K562 (cell line): Measurements from ENCODE around the gene SLC5A10. TPM values are rescaled to one million over a fixed set of nuclear protein-coding genes. Genes with fewer than 3 reads are reported as not detected.

Experiments used
- ATAC-seq: fragments of 200-7000 bp; cut with Tn5 transposase; 3 replicates; pipeline ENCODE4 v1.9.1; 2020; ENCODE audit warnings: moderate library complexity
- BruUV-seq: library from RNA; stranded (reverse); fragments of 400-500 nt; replicated peaks from 2 replicates; lab custom pipeline; 2021; lab: Mats Ljungman, UMichigan
- CTCF ChIA-PET: fragments of 300-600 bp; formaldehyde crosslinking; extraction: SDS; loops from one replicate; lab custom pipeline; 2021; ENCODE audit warnings: low intra/inter-chr PET ratio; lab: Yijun Ruan, JAX
- POLR2A ChIA-PET: fragments of 300-600, 350-650 bp; sonication (Branson Sonifier 250); formaldehyde crosslinking; extraction: SDS; loops from one replicate; lab custom pipeline; 2021; ENCODE audit warnings: antibody characterized with exemption, inconsistent platforms; lab: Yijun Ruan, JAX
- DNase-seq, 4 experiments: peaks; one replicate each; pipeline versions ENCODE4 v3.0.0 to v3.0.0-alpha.2; 2011 to 2018; ENCODE audit warnings: low spot score in 3 of 4, mixed read lengths in 3 of 4; ENCODE audit errors: extremely low read depth in 1 of 4
- FAIRE-seq: peaks from 2 replicates; lab custom pipeline; 2011; peaks lifted over from hg19 to GRCh38; lab: Jason Lieb, UNC
- H2AFZ ChIP-seq: 2 replicates; pipeline ENCODE4 v1.6.0; 2011; ENCODE audit warnings: low read depth, low read length, control low read depth, inconsistent platforms
- H3K27ac ChIP-seq: fragments of 200-600 bp; 3 replicates; pipeline ENCODE4 v1.8.0; 2011; ENCODE audit warnings: low read depth, mild to moderate bottlenecking, control low read depth, inconsistent platforms, low read length, moderate library complexity, mixed read lengths; ENCODE audit errors: extremely low read depth
- H3K27me3 ChIP-seq, 2 experiments: fragments of 300-600 bp in 1 of 2; 2 replicates in 1 of 2; 3 replicates in 1 of 2; pipeline versions ENCODE4 v1.6.0 to v1.8.0; 2011; ENCODE audit warnings: inconsistent platforms in 2 of 2, low read length in 2 of 2, mild to moderate bottlenecking in 1 of 2, mixed read lengths in 1 of 2, moderate library complexity in 1 of 2; ENCODE audit not compliant: control insufficient read depth in 2 of 2, insufficient read depth in 2 of 2
- H3K36me3 ChIP-seq: fragments of 300-600 bp; 3 replicates; pipeline ENCODE4 v1.8.0; 2011; ENCODE audit warnings: mild to moderate bottlenecking, low read length, inconsistent platforms; ENCODE audit not compliant: control insufficient read depth, insufficient read depth
- H3K4me1 ChIP-seq, 2 experiments: fragments of 200-600 bp in 1 of 2; replicated peaks in 1 of 2; 2 replicates in 1 of 2; 3 replicates in 1 of 2; pipeline versions ENCODE4 v1.5.1 to v1.8.0; 2011; ENCODE audit warnings: inconsistent platforms in 2 of 2, low read length in 2 of 2, mild to moderate bottlenecking in 1 of 2, mixed read lengths in 1 of 2, moderate library complexity in 1 of 2; ENCODE audit not compliant: control insufficient read depth in 2 of 2, insufficient read depth in 2 of 2
- H3K4me2 ChIP-seq: 2 replicates; pipeline ENCODE4 v1.6.1; 2011; ENCODE audit warnings: low read length, control low read depth, inconsistent platforms, mixed read lengths; ENCODE audit not compliant: insufficient read depth
- H3K4me3 ChIP-seq: fragments of 200-600 bp; sonication (generic), shearing (Covaris generic); 2 replicates; pipeline ENCODE4 v1.5.1; 2016; ENCODE audit warnings: control low read depth, inconsistent platforms
- H3K79me2 ChIP-seq: fragments of 200-600 bp; 3 replicates; pipeline ENCODE4 v1.8.0; 2011; ENCODE audit warnings: low read length, inconsistent platforms; ENCODE audit not compliant: control insufficient read depth, insufficient read depth
- H3K9ac ChIP-seq, 2 experiments: 2 replicates each; pipeline versions ENCODE4 v1.6.0 to v1.6.1; 2011; ENCODE audit warnings: low read depth in 2 of 2, low read length in 2 of 2, control low read depth in 1 of 2, inconsistent platforms in 1 of 2, mild to moderate bottlenecking in 1 of 2, mixed read lengths in 1 of 2; ENCODE audit not compliant: insufficient read depth in 1 of 2
- H3K9me1 ChIP-seq: one replicate; pipeline ENCODE4 v1.6.0; 2011; ENCODE audit warnings: inconsistent platforms, mild to moderate bottlenecking, low read length, moderate library complexity; ENCODE audit not compliant: control insufficient read depth, insufficient read depth
- H3K9me3 ChIP-seq: replicated peaks from 2 replicates; pipeline ENCODE4 v1.5.1; 2011; ENCODE audit warnings: low read depth, low read length, inconsistent platforms; ENCODE audit not compliant: control insufficient read depth, insufficient read depth
- H4K20me1 ChIP-seq: replicated peaks from 2 replicates; pipeline ENCODE4 v1.6.1; 2011; ENCODE audit warnings: low read length, inconsistent platforms, mixed read lengths; ENCODE audit not compliant: control insufficient read depth, insufficient read depth
- COPS2 ChIP-seq: fragments of 450-650 bp; conservative IDR thresholded peaks from 2 replicates; pipeline ENCODE4 v1.6.1; 2016; ENCODE audit warnings: mild to moderate bottlenecking, moderate library complexity
- DMBX1 ChIP-seq: fragments of 250-450 bp; sonication (Bioruptor Pico); IDR thresholded peaks from 2 replicates; pipeline ENCODE4 v1.8.0; 2022; ENCODE audit warnings: inconsistent platforms, mild to moderate bottlenecking, moderate library complexity, borderline replicate concordance
- FOXK1 ChIP-seq: sonication (generic); formaldehyde crosslinking; IDR thresholded peaks from 2 replicates; pipeline ENCODE4 v1.8.0; 2022; ENCODE audit warnings: missing genetic modification reagents, mild to moderate bottlenecking, borderline replicate concordance
- FUS ChIP-seq: fragments of 200-400 bp; formaldehyde crosslinking; optimal IDR thresholded peaks from 2 replicates; pipeline ENCODE3; 2017; ENCODE audit warnings: low read depth, low read length
- RBM14 ChIP-seq: fragments of 200-400 bp; formaldehyde crosslinking; IDR thresholded peaks from 2 replicates; pipeline ENCODE4 v1.6.1; 2018; ENCODE audit warnings: low read depth, mild to moderate bottlenecking, low read length, moderate library complexity, borderline replicate concordance; ENCODE audit not compliant: insufficient read depth
- SAFB2 ChIP-seq: fragments of 200-400 bp; formaldehyde crosslinking; IDR thresholded peaks from 2 replicates; pipeline ENCODE4 v1.6.1; 2018; ENCODE audit warnings: borderline replicate concordance, low read length, low read depth, moderate library complexity; ENCODE audit not compliant: severe bottlenecking
- SETDB1 ChIP-seq: IDR thresholded peaks from one replicate; pipeline ENCODE4 v1.6.1; 2012; ENCODE audit warnings: low read length, control low read depth, inconsistent platforms
- TAL1 ChIP-seq: fragments of 450-650 bp; IDR thresholded peaks from 2 replicates; pipeline ENCODE4 v1.6.1; 2016; ENCODE audit warnings: mild to moderate bottlenecking
- TFAM ChIP-seq: fragments of 250-450 bp; sonication (Bioruptor Pico); conservative IDR thresholded peaks from 2 replicates; pipeline ENCODE4 v1.5.0; 2021; ENCODE audit warnings: mild to moderate bottlenecking, moderate library complexity
- XRCC4 ChIP-seq: IDR thresholded peaks from one replicate; pipeline ENCODE4 v1.6.1; 2011; ENCODE audit not compliant: insufficient read depth, insufficient read length; ENCODE audit errors: extremely low read depth
- WGBS: fragments of 100-300 bp; shearing (Covaris generic); methylation state at CpG from one replicate; pipeline ENCODE4 v1.1.6; 2016; ENCODE audit warnings: low coverage, mixed read lengths; ENCODE audit not compliant: insufficient coverage; ENCODE audit errors: missing lambda C conversion rate; 5-methylcytosine and 5-hydroxymethylcytosine counted together
- in situ Hi-C: fragments of 300-500 bp; cut with MboI; formaldehyde crosslinking; loops from 4 replicates; pipeline ENCODE4 v1.15.0; 2018; ENCODE audit warnings: inconsistent platforms, mixed read lengths
- intact Hi-C: fragments of 100-400 bp; cut with micrococcal nuclease; formaldehyde crosslinking; loops from 2 replicates; pipeline ENCODE4 v1.14.2; 2022
- polyA plus RNA-seq, 8 experiments: library from polyadenylated mRNA; depleted of rRNA in 4 of 8; stranded (reverse) in 5 of 8; unstranded in 3 of 8; fragments of >200 nt; fragmentation: Nextera tagmentation in 2 of 8; fragmentation: Illumina TruSeq in 1 of 8; extraction: Ambion mirVana in 2 of 8; extraction: Trizol in 1 of 8; gene quantifications; 2 replicates each; pipeline versions ENCODE4 v1.2.1 to v1.2.3, GENCODE V29; 2011 to 2014; ENCODE audit warnings: inconsistent platforms in 1 of 8, missing spikeins in 1 of 8
- total RNA-seq, 7 experiments: library from RNA; depleted of rRNA in 6 of 7; stranded (reverse); fragments of >200 nt in 6 of 7; fragmentation: Illumina TruSeq in 2 of 7; extraction: Trizol in 2 of 7; gene quantifications; 2 replicates each; pipeline versions ENCODE4 v1.2.1 to v1.2.3, GENCODE V29; 2011 to 2021; ENCODE audit warnings: low replicate concordance in 1 of 7
- TF ChIP-seq, protein P1 (sequence below): sonication (generic); formaldehyde crosslinking; IDR thresholded peaks from 2 replicates; pipeline ENCODE4 v1.8.0; 2022; ENCODE audit warnings: mild to moderate bottlenecking, missing genetic modification reagents, borderline replicate concordance
- TF ChIP-seq, protein P2 (sequence below): fragments of 250-450 bp; sonication (Bioruptor Pico); IDR thresholded peaks from 2 replicates; pipeline ENCODE4 v1.4.0; 2020; ENCODE audit warnings: mild to moderate bottlenecking
- TF ChIP-seq, protein P3 (sequence below): fragments of 450-650 bp; formaldehyde crosslinking; IDR thresholded peaks from 2 replicates; pipeline ENCODE4 v1.4.0; 2020; ENCODE audit warnings: mild to moderate bottlenecking, moderate library complexity
- TF ChIP-seq, protein P4 (sequence below): fragments of 200-800 bp; sonication (Bioruptor generic); IDR thresholded peaks from 2 replicates; pipeline ENCODE4 v1.6.1; 2017; ENCODE audit warnings: missing genetic modification characterization, missing compliant biosample characterization

Gene SLC5A10
- total and polyA plus RNA-seq, 9 of the 15 experiments (the other 6 are each of a cell fraction or from before 2014, with no cell fraction given): 0.03 to 0.09 (median 0.03) TPM; not detected in 5

DNA sequence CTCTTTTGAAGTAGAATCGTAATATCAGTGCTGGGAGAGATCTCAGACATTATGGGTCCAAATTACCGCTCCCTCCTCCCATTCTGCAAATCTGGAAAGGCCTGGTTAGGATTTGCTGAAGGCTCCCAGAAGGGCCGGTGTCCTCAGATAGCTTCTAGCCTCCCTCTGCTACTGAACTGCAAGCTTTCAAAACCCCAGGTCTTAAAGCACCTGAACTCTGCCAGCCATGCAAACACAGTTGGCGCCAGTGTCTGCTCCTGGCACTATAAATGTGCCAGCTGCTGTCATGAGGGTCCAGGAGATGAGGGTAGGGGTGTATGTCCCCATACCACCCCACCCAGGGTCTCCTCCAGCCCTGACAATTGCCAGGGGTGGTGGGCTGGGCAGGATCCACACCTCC, 24.2 kb downstream of the SLC5A10 start (continued):
- TF ChIP-seq, protein P1, sequence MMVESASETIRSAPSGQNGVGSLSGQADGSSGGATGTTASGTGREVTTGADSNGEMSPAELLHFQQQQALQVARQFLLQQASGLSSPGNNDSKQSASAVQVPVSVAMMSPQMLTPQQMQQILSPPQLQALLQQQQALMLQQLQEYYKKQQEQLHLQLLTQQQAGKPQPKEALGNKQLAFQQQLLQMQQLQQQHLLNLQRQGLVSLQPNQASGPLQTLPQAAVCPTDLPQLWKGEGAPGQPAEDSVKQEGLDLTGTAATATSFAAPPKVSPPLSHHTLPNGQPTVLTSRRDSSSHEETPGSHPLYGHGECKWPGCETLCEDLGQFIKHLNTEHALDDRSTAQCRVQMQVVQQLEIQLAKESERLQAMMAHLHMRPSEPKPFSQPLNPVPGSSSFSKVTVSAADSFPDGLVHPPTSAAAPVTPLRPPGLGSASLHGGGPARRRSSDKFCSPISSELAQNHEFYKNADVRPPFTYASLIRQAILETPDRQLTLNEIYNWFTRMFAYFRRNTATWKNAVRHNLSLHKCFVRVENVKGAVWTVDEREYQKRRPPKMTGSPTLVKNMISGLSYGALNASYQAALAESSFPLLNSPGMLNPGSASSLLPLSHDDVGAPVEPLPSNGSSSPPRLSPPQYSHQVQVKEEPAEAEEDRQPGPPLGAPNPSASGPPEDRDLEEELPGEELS: no peak
- TF ChIP-seq XRCC4 (no peak), TAL1 (no peak), FOXK1 (no peak)
- TF ChIP-seq, protein P2, sequence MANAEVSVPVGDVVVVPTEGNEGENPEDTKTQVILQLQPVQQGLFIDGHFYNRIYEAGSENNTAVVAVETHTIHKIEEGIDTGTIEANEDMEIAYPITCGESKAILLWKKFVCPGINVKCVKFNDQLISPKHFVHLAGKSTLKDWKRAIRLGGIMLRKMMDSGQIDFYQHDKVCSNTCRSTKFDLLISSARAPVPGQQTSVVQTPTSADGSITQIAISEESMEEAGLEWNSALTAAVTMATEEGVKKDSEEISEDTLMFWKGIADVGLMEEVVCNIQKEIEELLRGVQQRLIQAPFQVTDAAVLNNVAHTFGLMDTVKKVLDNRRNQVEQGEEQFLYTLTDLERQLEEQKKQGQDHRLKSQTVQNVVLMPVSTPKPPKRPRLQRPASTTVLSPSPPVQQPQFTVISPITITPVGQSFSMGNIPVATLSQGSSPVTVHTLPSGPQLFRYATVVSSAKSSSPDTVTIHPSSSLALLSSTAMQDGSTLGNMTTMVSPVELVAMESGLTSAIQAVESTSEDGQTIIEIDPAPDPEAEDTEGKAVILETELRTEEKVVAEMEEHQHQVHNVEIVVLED (CRISPR knock-in tag): no peak
- TF ChIP-seq, all 486 proteins: peak for 0

DNA sequence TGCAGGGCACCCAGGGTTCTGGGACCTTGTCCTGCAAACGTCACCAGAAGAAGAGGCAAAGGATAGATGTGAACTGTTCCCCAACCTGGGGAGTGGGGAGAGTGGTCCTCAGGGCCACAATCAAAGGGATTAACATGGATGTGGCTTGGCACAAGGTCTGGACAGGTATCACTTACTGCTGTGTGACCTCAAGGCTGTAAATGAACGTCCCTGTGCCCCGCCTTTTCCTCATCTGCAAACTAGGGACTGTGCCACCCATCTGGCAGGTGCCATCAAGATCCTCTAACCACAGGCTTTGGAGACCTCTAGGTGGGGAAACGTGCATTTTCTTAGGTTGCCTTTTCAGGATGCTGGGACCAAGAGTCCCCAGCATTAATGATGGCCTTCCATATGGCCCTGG, 25.1 kb downstream of the SLC5A10 start:
- Histone ChIP-seq H3K4me2 (no peak overlapping the region), H3K9me3 (no peaks in the 10 kb centered on the region), H4K20me1 (no peaks in the 10 kb centered on the region), H3K79me2 (no peaks in the 10 kb centered on the region), H2AFZ (no peak overlapping the region), H3K27me3 (no peaks in the 10 kb centered on the region), H3K36me3 (peaks cover 35% of the 10 kb centered on the region; the same call in 1 of the 3 replicates), H3K9ac (no peak overlapping the region), H3K4me1 (peaks cover 4 to 38% of the 10 kb centered on the region in 2 experiments; a peak in 4 of 5 replicates), H3K4me3 (no peak overlapping the region), H3K27ac (no peak overlapping the region), H3K9me1 (no peaks in the 10 kb centered on the region)
- FAIRE-seq: no peak
- in situ Hi-C loops (loop anchor here (5.0 kb wide), 1 partner anchor 40 kb away; no protein-coding TSS in a partner anchor), intact Hi-C loops (no loop called here)
- ATAC-seq: no peak
- ChIA-PET POLR2A (interaction anchor here (0.9 kb wide), 1 partner anchor 14 kb away, joined by 4 read pairs; no protein-coding TSS in a partner anchor), CTCF (no interaction called here)
- 76% methylated on average over 4 of the region's 4 CpGs for WGBS
- no peak for DNase-seq
- no TSS peak for BruUV-seq
- TF ChIP-seq, protein P3, sequence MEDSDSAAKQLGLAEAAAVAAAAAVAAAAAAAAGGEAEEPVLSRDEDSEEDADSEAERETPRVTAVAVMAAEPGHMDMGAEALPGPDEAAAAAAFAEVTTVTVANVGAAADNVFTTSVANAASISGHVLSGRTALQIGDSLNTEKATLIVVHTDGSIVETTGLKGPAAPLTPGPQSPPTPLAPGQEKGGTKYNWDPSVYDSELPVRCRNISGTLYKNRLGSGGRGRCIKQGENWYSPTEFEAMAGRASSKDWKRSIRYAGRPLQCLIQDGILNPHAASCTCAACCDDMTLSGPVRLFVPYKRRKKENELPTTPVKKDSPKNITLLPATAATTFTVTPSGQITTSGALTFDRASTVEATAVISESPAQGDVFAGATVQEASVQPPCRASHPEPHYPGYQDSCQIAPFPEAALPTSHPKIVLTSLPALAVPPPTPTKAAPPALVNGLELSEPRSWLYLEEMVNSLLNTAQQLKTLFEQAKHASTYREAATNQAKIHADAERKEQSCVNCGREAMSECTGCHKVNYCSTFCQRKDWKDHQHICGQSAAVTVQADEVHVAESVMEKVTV (CRISPR knock-in tag): no peak
- no peak for TF ChIP-seq SAFB2
- TF ChIP-seq, protein P4, sequence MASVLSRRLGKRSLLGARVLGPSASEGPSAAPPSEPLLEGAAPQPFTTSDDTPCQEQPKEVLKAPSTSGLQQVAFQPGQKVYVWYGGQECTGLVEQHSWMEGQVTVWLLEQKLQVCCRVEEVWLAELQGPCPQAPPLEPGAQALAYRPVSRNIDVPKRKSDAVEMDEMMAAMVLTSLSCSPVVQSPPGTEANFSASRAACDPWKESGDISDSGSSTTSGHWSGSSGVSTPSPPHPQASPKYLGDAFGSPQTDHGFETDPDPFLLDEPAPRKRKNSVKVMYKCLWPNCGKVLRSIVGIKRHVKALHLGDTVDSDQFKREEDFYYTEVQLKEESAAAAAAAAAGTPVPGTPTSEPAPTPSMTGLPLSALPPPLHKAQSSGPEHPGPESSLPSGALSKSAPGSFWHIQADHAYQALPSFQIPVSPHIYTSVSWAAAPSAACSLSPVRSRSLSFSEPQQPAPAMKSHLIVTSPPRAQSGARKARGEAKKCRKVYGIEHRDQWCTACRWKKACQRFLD: no peak
- no peak for TF ChIP-seq DMBX1 (CRISPR knock-in tag)
- TF ChIP-seq SETDB1: no peak
- no peak for TF ChIP-seq FUS
- no peak for TF ChIP-seq COPS2
- TF ChIP-seq TFAM (CRISPR knock-in tag): no peak
- no peak for TF ChIP-seq RBM14
